Measurements from ENCODE around the gene ZFP57. TPM values are rescaled to one million over a fixed set of nuclear protein-coding genes. Genes with fewer than 3 reads are reported as not detected.

ZFP57 gene
- polyA plus RNA-seq: 1 to 10 TPM in 2 of 3 donors, not detected in 1; 5.2 to 9.0 TPM

GRCh38 chr6:29680904-29681303, at the start of gene ZFP57:
ZFP57 (minus strand) TSS chr6:29681152; CDS start chr6:29677003, 4,149 bp downstream.
- no peak for DNase-seq
- Mint-ChIP-seq H3K36me3 (no peaks in the 10 kb centered on the region), H3K9me3 (peaks cover 0 to 2% (median 0%) of the 10 kb centered on the region in 6 donors), H3K4me1 (peaks cover 3 to 18% of the 10 kb centered on the region in 2 donors), H3K27ac (peak within 1 kb of the TSS in 4 of 6 donors; percentile 40 to 84 (median 62)), H3K27me3 (ENCODE audit: low read depth in 3 of 3) (peaks cover 0 to 5% (median 4%) of the 10 kb centered on the region in 3 donors), H3K4me3 (peak within 1 kb of the TSS in 3 of 5 donors; percentile 83 to 86 (median 85))

DNA sequence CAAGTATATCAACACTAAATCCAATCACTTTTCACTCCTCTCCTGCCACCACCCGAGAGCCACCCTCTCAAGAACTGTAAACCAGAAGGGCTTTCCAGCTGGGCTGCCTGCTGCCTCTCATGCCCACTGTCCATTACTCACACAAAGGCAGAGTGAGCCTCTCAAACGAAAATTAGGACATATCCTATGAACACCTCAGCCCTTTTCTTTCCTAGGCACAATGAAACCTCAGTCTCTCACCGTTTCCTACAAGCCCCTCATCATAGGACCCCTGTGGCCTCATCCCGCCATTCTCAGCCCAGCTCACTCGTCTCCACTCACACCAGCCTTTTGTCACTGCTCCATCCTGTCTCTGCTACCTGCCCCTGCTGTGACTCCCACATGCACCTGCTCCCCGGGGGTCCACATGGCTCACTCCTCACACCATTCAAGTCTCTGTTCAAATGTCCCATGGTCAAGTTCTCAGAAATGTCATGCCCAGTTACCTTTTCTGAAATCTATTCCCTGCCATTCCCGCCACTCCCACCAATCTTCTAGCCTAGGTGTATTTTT, 49.7 kb upstream of the ZFP57 start:
- peaks cover 7 to 15% (median 9%) of the 10 kb centered on the region in 3 donors for H3K27me3 Mint-ChIP-seq (ENCODE audit: low read depth in 3 of 3)
- peaks cover 21 to 23% (median 22%) of the 10 kb centered on the region in 3 donors for H3K36me3 Mint-ChIP-seq

GRCh38 chr6:29729774-29730328, 48.9 kb upstream of the ZFP57 start:
- Mint-ChIP-seq H3K27ac (peak overlapping the region; percentile 5 to 98 (median 77)), H3K4me1 (peaks cover 68 to 84% of the 10 kb centered on the region in 2 donors), H3K27me3 (ENCODE audit: low read depth in 3 of 3) (peaks cover 12 to 16% (median 13%) of the 10 kb centered on the region in 3 donors), H3K36me3 (peaks cover 26 to 31% (median 27%) of the 10 kb centered on the region in 3 donors), H3K9me3 (no peaks in the 10 kb centered on the region), H3K4me3 (no peak overlapping the region)
- no peak for DNase-seq

More for the DNA sequence above, 49.7 kb upstream of the ZFP57 start:
- no peak for DNase-seq
- Mint-ChIP-seq H3K9me3 (no peaks in the 10 kb centered on the region), H3K4me1 (peaks cover 61 to 79% of the 10 kb centered on the region in 2 donors), H3K4me3 (peak overlapping the region in 1 of 5 donors; percentile 24), H3K27ac (peak overlapping the region; percentile 38 to 84 (median 66))

DNA sequence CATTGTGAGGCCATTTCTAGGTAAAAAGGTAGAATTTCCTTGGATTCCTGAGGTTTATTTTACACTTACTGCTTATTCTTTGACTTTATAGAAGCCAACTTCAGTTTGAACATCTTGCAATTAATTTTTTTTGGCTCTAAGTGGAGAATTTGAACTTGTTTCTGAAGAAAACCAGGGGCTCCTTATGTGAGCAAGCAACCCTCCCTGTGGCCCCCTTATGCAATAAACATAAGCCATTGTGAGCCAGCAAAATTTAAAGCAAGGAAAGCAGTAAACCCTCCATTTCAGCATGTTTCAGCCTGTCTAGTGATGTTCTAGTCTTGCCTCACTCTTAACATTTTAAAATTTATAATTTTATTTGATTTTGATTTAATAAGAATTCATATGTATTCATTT, 47.9 kb upstream of the ZFP57 start:
- peak overlapping the region in 2 of 5 donors; percentile 6 to 17 for H3K4me3 Mint-ChIP-seq
- peaks cover 19 to 22% (median 21%) of the 10 kb centered on the region in 3 donors for H3K27me3 Mint-ChIP-seq (ENCODE audit: low read depth in 3 of 3)
- H3K36me3 Mint-ChIP-seq: peaks cover 30 to 40% (median 35%) of the 10 kb centered on the region in 3 donors
- H3K27ac Mint-ChIP-seq: peak overlapping the region; percentile 75 to 100 (median 91)
- no peak for DNase-seq
- H3K9me3 Mint-ChIP-seq: no peaks in the 10 kb centered on the region
- peaks cover 71 to 84% of the 10 kb centered on the region in 2 donors for H3K4me1 Mint-ChIP-seq

DNA sequence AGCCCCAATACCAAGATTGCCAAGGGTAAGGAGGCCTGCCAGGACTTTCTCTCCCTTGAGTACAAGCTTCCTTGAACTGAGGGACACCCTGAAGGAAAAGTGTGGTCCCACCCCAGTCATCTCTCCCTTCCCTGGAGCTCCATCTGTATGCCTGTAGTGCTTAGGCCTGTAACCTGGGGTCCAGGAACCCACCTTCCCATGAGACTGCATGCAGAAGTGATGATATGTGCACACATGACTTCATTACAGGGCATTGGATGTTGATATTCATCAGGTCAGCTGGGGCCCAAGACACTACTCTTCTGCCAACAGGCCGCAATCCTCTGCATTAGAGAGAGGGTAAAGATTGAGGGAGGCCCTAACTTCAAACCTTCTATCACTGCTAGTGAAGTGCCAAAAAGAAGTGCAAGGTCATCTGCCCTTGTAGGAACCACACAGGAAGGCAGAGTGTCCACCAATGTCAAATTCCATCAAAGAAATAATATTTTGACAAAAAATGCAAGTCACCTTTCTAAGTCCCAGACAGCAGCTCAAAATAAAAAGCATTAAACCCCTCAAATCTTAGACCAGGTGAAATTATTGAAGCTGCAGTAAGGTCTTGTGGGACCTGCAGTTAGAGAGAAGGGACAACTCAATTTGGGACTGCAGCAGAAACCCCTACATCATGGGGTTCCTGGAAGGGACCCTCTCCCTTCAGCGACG, 47.4 kb upstream of the ZFP57 start:
- Mint-ChIP-seq H3K27me3 (ENCODE audit: low read depth in 3 of 3) (peaks cover 23 to 26% (median 24%) of the 10 kb centered on the region in 3 donors), H3K4me1 (peaks cover 71 to 83% of the 10 kb centered on the region in 2 donors), H3K27ac (peak overlapping the region; percentile 75 to 100 (median 91)), H3K9me3 (no peaks in the 10 kb centered on the region), H3K36me3 (peaks cover 30 to 40% (median 35%) of the 10 kb centered on the region in 3 donors), H3K4me3 (peak overlapping the region; percentile 6 to 95 (median 55))
- DNase-seq: peak in 2 of 3 donors; percentile 16 to 19

- Mint-ChIP-seq H3K4me3 (peak overlapping the region; percentile 95 to 96 (median 95)), H3K4me1 (peaks cover 77 to 90% of the 10 kb centered on the region in 2 donors), H3K36me3 (peaks cover 34 to 40% (median 35%) of the 10 kb centered on the region in 3 donors), H3K9me3 (no peaks in the 10 kb centered on the region), H3K27me3 (ENCODE audit: low read depth in 3 of 3) (peaks cover 28 to 30% (median 29%) of the 10 kb centered on the region in 3 donors), H3K27ac (peak overlapping the region; percentile 75 to 100 (median 91))
- DNase-seq: peak in 1 of 3 donors; percentile 9
Measured at GRCh38 chr6:29727637-29728036, 46.7 kb upstream of the ZFP57 start.

DNA sequence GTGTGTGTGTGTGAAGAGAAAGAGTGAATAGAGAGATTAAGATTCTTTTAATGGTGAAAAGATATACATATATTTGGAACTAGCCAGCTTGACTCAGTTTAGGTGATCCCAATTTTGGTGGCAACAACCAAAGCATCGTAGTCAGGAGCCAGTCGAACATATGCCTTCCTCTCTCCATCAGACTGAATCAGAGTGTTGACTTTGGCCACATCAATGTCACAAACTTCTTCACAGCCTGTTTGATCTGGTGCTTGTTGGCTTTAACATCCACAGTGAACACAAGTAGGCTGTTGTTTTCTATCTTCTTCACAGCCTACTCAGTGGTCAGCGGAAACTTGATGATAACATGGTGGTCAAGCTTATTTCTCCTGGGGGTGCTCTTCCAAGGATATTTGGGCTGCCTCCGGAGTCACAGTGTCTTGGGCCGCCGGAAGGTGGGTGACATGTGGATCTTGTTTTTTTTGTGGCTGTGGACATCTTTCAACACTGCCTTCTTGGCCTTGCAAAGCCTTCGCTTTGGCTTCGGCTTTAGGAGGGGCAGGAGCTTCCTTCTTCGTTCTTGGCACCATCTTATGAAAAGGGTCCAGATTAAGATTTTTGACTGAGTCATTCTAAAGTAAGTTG, 45.7 kb upstream of the ZFP57 start:
- H3K4me1 Mint-ChIP-seq: peaks cover 85 to 95% of the 10 kb centered on the region in 2 donors
- peaks cover 28 to 35% (median 33%) of the 10 kb centered on the region in 3 donors for H3K27me3 Mint-ChIP-seq (ENCODE audit: low read depth in 3 of 3)
- peak overlapping the region; percentile 95 to 100 (median 99) for H3K27ac Mint-ChIP-seq
- peak overlapping the region; percentile 95 to 96 (median 95) for H3K4me3 Mint-ChIP-seq
- peaks cover 34 to 40% (median 35%) of the 10 kb centered on the region in 3 donors for H3K36me3 Mint-ChIP-seq
- peak in 1 of 3 donors; percentile 12 for DNase-seq
- H3K9me3 Mint-ChIP-seq: no peaks in the 10 kb centered on the region

DNA sequence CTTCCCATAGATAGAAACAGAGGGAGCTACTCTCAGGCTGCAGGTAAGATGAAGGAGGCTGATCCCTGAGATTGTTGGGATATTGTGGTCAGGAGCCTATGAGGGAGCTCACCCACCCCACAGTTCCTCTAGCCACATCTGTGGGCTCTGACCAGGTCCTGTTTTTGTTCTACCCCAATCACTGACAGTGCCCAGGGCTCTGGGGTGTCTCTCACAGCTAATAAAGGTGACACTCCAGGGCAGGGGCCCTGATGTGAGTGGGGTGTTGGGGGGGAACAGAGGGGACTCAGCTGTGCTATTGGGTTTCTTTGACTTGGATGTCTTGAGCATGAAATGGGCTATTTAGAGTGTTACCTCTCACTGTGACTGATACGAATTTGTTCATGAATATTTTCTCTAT, 45.0 kb upstream of the ZFP57 start:
- Mint-ChIP-seq H3K9me3 (no peaks in the 10 kb centered on the region), H3K36me3 (peaks cover 34 to 40% (median 35%) of the 10 kb centered on the region in 3 donors), H3K4me1 (peaks cover 83 to 94% of the 10 kb centered on the region in 2 donors), H3K4me3 (peak overlapping the region; percentile 95 to 96 (median 95)), H3K27me3 (ENCODE audit: low read depth in 3 of 3) (peaks cover 28 to 35% (median 33%) of the 10 kb centered on the region in 3 donors), H3K27ac (peak overlapping the region; percentile 95 to 100 (median 99))
- peak in 2 of 3 donors; percentile 18 to 26 for DNase-seq

DNA sequence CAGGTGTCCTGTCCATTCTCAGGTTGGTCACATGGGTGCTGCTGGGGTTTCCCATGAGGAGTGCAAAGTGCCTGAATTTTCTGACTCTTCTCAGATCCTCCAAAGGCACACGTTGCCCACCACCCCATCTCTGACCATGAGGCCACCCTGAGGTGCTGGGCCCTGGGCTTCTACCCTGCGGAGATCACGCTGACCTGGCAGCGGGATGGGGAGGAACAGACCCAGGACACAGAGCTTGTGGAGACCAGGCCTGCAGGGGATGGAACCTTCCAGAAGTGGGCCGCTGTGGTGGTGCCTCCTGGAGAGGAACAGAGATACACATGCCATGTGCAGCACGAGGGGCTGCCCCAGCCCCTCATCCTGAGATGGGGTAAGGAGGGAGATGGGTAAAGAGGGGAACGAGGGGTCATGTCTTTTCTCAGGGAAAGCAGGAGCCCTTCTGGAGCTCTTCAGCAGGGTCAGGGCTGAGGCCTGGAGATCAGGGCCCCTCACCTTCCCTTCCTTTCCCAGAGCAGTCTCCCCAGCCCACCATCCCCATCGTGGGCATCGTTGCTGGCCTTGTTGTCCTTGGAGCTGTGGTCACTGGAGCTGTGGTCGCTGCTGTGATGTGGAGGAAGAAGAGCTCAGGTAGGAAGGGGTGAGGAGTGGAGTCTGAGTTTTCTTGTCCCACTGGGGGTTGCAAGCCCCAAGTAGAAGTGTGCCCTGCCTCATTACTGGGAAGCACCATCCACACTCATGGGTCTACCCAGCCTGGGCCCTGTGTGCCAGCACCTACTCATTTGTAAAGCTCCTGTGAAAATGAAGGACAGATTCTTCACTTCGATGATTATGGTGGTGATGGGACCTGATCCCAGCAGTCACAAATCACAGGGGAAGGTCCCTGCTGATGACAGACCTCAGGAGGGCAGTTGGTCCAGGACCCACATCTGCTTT, 44.3 kb upstream of the ZFP57 start:
- peak in 1 of 3 donors; percentile 22 for DNase-seq
- H3K36me3 Mint-ChIP-seq: peaks cover 34 to 40% (median 35%) of the 10 kb centered on the region in 3 donors
- H3K27me3 Mint-ChIP-seq (ENCODE audit: low read depth in 3 of 3): peaks cover 22 to 33% (median 28%) of the 10 kb centered on the region in 3 donors
- H3K27ac Mint-ChIP-seq: peak overlapping the region; percentile 95 to 100 (median 99)
- H3K4me1 Mint-ChIP-seq: peaks cover 75 to 86% of the 10 kb centered on the region in 2 donors
- H3K9me3 Mint-ChIP-seq: no peaks in the 10 kb centered on the region
- peak overlapping the region; percentile 95 to 96 (median 95) for H3K4me3 Mint-ChIP-seq

DNA sequence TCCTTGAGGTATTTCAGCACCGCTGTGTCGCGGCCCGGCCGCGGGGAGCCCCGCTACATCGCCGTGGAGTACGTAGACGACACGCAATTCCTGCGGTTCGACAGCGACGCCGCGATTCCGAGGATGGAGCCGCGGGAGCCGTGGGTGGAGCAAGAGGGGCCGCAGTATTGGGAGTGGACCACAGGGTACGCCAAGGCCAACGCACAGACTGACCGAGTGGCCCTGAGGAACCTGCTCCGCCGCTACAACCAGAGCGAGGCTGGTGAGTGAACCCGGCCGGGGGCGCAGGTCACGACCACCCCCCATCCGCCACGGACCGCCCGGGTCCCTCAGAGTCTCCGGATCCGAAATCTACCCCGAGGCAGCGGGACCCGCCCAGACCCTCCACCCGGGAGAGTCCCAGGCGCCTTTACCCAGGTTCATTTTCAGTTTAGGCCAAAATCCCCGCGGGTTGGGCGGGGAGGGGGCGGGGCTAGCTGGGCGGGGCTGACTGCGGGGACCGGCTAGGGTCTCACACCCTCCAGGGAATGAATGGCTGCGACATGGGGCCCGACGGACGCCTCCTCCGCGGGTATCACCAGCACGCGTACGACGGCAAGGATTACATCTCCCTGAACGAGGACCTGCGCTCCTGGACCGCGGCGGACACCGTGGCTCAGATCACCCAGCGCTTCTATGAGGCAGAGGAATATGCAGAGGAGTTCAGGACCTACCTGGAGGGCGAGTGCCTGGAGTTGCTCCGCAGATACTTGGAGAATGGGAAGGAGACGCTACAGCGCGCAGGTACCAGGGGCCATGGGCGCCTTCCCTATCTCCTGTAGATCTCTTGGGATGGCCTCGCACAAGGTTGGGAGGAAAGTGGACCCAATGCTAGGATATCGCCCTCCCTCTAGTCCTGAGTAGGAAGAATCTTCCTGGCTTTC, 43.0 kb upstream of the ZFP57 start:
- no peaks in the 10 kb centered on the region for H3K9me3 Mint-ChIP-seq
- peak overlapping the region; percentile 95 to 100 (median 99) for H3K27ac Mint-ChIP-seq
- H3K27me3 Mint-ChIP-seq (ENCODE audit: low read depth in 3 of 3): peaks cover 20 to 33% (median 28%) of the 10 kb centered on the region in 3 donors
- peak overlapping the region; percentile 95 to 96 (median 95) for H3K4me3 Mint-ChIP-seq
- H3K36me3 Mint-ChIP-seq: peaks cover 34 to 40% (median 35%) of the 10 kb centered on the region in 3 donors
- H3K4me1 Mint-ChIP-seq: peaks cover 67 to 73% of the 10 kb centered on the region in 2 donors
- DNase-seq: peak; percentile 64 to 71 (median 70)

DNA sequence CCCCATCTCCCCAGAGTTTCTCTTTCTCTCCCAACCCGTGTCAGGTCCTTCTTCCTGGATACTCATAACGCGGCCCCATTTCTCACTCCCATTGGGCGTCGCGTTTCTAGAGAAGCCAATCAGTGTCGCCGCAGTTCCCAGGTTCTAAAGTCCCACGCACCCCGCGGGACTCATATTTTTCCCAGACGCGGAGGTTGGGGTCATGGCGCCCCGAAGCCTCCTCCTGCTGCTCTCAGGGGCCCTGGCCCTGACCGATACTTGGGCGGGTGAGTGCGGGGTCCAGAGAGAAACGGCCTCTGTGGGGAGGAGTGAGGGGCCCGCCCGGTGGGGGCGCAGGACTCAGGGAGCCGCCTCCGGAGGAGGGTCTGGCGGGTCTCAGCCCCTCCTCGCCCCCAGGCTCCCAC, 42.3 kb upstream of the ZFP57 start, which contains the start of gene HLA-F:
TSS of gene HLA-F (plus strand) at position 173 of the 404 bp plus-strand sequence. CDS start at position 203, 30 bp downstream.
- peak within 1 kb of the TSS; percentile 98 to 100 (median 99) for H3K27ac Mint-ChIP-seq
- peaks cover 61 to 67% of the 10 kb centered on the region in 2 donors for H3K4me1 Mint-ChIP-seq
- peaks cover 20 to 33% (median 28%) of the 10 kb centered on the region in 3 donors for H3K27me3 Mint-ChIP-seq (ENCODE audit: low read depth in 3 of 3)
- H3K9me3 Mint-ChIP-seq: no peaks in the 10 kb centered on the region
- DNase-seq: peak; percentile 91 to 93 (median 92)
- H3K36me3 Mint-ChIP-seq: peaks cover 34 to 38% (median 35%) of the 10 kb centered on the region in 3 donors
- H3K4me3 Mint-ChIP-seq: peak within 1 kb of the TSS; percentile 95 to 96 (median 95)
